ENCODE results near the gene EEF2.

EEF2 gene

GRCh38 chr19:3984584-3984907 is 717 bp downstream of the EEF2 start:
- no peak for DNase-seq (ENCODE audit: low read depth)

GRCh38 chr19:3983936-3984583 is 1.2 kb downstream of the EEF2 start:
- DNase-seq (ENCODE audit: low read depth) = no peak

GRCh38 chr19:3983542-3983914 is 1.7 kb downstream of the EEF2 start:
- no peak for DNase-seq (ENCODE audit: low read depth)

- no peak for DNase-seq (ENCODE audit: low read depth)
Measured at GRCh38 chr19:3982701-3983541, 2.3 kb downstream of the EEF2 start.

GRCh38 chr19:3981736-3982681 is 3.3 kb downstream of the EEF2 start:
- no peak for DNase-seq (ENCODE audit: low read depth)

- no peak for DNase-seq (ENCODE audit: low read depth)
Measured at GRCh38 chr19:3981373-3981735, 3.9 kb downstream of the EEF2 start.

GRCh38 chr19:3980353-3981251 is 4.7 kb downstream of the EEF2 start:
- DNase-seq (ENCODE audit: low read depth) = no peak

- DNase-seq (ENCODE audit: low read depth) = no peak
Measured at GRCh38 chr19:3979674-3980352, 5.5 kb downstream of the EEF2 start.

GRCh38 chr19:3979289-3979673 is 6.0 kb downstream of the EEF2 start:
- DNase-seq (ENCODE audit: low read depth) = no peak

GRCh38 chr19:3978145-3978544 is 7.1 kb downstream of the EEF2 start:
- DNase-seq (ENCODE audit: low read depth) = no peak

GRCh38 chr19:3977242-3978143 is 7.8 kb downstream of the EEF2 start:
- no peak for DNase-seq (ENCODE audit: low read depth)

- no peak for DNase-seq (ENCODE audit: low read depth)
Measured at GRCh38 chr19:3976495-3977241, 8.6 kb downstream of the EEF2 start.

- no peak for DNase-seq (ENCODE audit: low read depth)
Measured at GRCh38 chr19:3975637-3976087, 9.6 kb downstream of the EEF2 start.

GRCh38 chr19:3975144-3975543 is 10.1 kb downstream of the EEF2 start:
- DNase-seq (ENCODE audit: low read depth) = no peak

GRCh38 chr19:3970808-3971598 is 14.3 kb downstream of the EEF2 start, which contains the start of gene DAPK3:
TSS of gene DAPK3 (minus strand) at chr19:3971099. CDS start at chr19:3969735, 1,364 bp downstream.
- DNase-seq (ENCODE audit: low read depth) = peak; percentile 84

GRCh38 chr19:3970313-3970807 is 14.9 kb downstream of the EEF2 start:
- no peak for DNase-seq (ENCODE audit: low read depth)

GRCh38 chr19:3969435-3970312 is 15.6 kb downstream of the EEF2 start:
- no peak for DNase-seq (ENCODE audit: low read depth)

All from stimulated activated CD4-positive, alpha-beta T cell treated with anti-CD3 and anti-CD28 coated beads, Interleukin-2, amount 100 ng/mL, for 4 hours (primary cell).